Activated T-helper 1 cell treated with anti-CD3 and anti-CD28 coated beads, Interleukin-12 subunit alpha, Interleukin-12 subunit beta, Interleukin-2, Interleukin-4 antibody, amounts not matched to agents 30 ng/mL and 10 ng/mL and 1 ng/mL, durations not matched to agents 14 hours and 24 hours and 36 hours (primary cell): Measurements from ENCODE around the gene DGKG. TPM values are rescaled to one million over a fixed set of nuclear protein-coding genes. Genes with fewer than 3 reads are reported as not detected.

Source experiments
- DNase-seq: peaks from one replicate; pipeline ENCODE4 v3.0.0; 2021; ENCODE audit warnings: low spot score
- H3K27ac Mint-ChIP-seq: one replicate; pipeline ENCODE4 v1.8.0; 2021; ENCODE audit warnings: mild to moderate bottlenecking, mixed read lengths
- H3K27me3 Mint-ChIP-seq: one replicate; pipeline ENCODE4 v1.8.0; 2022; ENCODE audit warnings: mild to moderate bottlenecking, moderate library complexity, mixed read lengths; ENCODE audit not compliant: insufficient read depth
- H3K36me3 Mint-ChIP-seq: one replicate; pipeline ENCODE4 v1.8.0; 2021; ENCODE audit warnings: low read depth, mixed read lengths
- H3K4me1 Mint-ChIP-seq: one replicate; pipeline ENCODE4 v1.8.0; 2021; ENCODE audit warnings: low read depth, mixed read lengths
- H3K4me3 Mint-ChIP-seq: one replicate; pipeline ENCODE4 v1.8.0; 2021; ENCODE audit warnings: mild to moderate bottlenecking, moderate library complexity, mixed read lengths
- H3K9me3 Mint-ChIP-seq: one replicate; pipeline ENCODE4 v1.8.0; 2021; ENCODE audit warnings: mixed read lengths
- intact Hi-C: fragments of 100-400 bp; cut with micrococcal nuclease; formaldehyde crosslinking; loops from one replicate; pipeline ENCODE4 v1.15.1; 2024
- total RNA-seq: library from RNA; stranded (reverse); gene quantifications from 2 replicates; pipeline ENCODE4 v1.2.3, GENCODE V29; 2022

The DGKG gene
- total RNA-seq, 1 donor from 2014 or later, result 0.26 TPM

DNA sequence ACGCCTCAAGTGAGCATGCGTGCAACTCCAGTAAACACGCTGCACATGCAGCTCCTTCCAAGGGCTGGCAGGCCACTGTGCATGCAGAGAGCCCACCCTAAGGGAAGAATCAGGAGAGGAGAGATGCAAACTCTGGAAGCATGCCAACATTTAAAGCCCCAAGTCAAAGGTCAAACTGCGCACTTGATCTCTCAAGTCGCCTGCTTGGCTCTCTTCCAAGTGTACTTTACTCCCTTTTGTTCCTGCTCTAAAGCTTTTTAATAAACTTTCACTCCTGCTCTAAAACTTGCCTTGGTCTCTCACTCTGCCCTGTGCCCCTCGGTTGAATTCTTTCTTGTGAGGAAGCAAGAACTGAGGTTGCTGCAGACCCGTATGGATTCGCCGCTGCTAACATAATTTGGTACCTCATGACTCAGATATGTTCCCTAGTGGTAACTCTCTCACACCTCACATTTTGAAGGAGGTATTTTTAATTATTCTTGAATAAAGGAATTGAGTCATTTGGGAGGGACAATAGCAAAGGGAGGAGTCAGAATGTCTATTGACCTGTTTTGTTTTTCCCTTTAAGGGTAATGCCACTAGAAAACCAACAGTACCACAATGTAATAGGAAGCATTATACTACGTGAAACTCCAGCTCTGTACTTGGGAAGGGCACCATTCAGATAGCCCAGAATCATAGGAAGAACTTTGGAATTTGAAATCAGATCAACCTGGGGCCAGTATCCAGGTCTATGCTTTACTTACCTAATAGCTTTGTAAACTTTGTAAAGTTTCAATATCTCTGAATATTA, 19.6 kb upstream of the DGKG start:
- H3K27ac Mint-ChIP-seq, result no peak overlapping the region
- peaks cover 10% of the 10 kb centered on the region for H3K9me3 Mint-ChIP-seq
- peaks cover 20% of the 10 kb centered on the region for H3K4me1 Mint-ChIP-seq
- intact Hi-C loops, result no loop called here
- H3K36me3 Mint-ChIP-seq, result no peaks in the 10 kb centered on the region
- no peak overlapping the region for H3K4me3 Mint-ChIP-seq
- peaks cover 8% of the 10 kb centered on the region for H3K27me3 Mint-ChIP-seq
- no peak for DNase-seq

- Mint-ChIP-seq H3K4me1 (peaks cover 20% of the 10 kb centered on the region), H3K27me3 (peaks cover 8% of the 10 kb centered on the region), H3K4me3 (no peak overlapping the region), H3K9me3 (peaks cover 10% of the 10 kb centered on the region), H3K27ac (no peak overlapping the region), H3K36me3 (no peaks in the 10 kb centered on the region)
- intact Hi-C loops, result loop anchor here (1.0 kb wide), 1 partner anchor 154 kb away; no protein-coding TSS in a partner anchor
- DNase-seq, result no peak
Measured at GRCh38 chr3:186380622-186381380, 18.8 kb upstream of the DGKG start.

GRCh38 chr3:186375443-186375842, 13.4 kb upstream of the DGKG start:
- intact Hi-C loops, result no loop called here
- H3K36me3 Mint-ChIP-seq, result no peaks in the 10 kb centered on the region
- no peak overlapping the region for H3K4me3 Mint-ChIP-seq
- peaks cover 10% of the 10 kb centered on the region for H3K9me3 Mint-ChIP-seq
- no peak for DNase-seq
- peaks cover 2% of the 10 kb centered on the region for H3K4me1 Mint-ChIP-seq
- no peak overlapping the region for H3K27ac Mint-ChIP-seq
- peaks cover 9% of the 10 kb centered on the region for H3K27me3 Mint-ChIP-seq

GRCh38 chr3:186374376-186374775, 12.3 kb upstream of the DGKG start:
- no peaks in the 10 kb centered on the region for H3K4me1 Mint-ChIP-seq
- H3K27ac Mint-ChIP-seq, result no peak overlapping the region
- H3K36me3 Mint-ChIP-seq, result no peaks in the 10 kb centered on the region
- H3K4me3 Mint-ChIP-seq, result no peak overlapping the region
- H3K27me3 Mint-ChIP-seq, result peaks cover 11% of the 10 kb centered on the region
- no peak for DNase-seq
- intact Hi-C loops, result no loop called here
- peaks cover 10% of the 10 kb centered on the region for H3K9me3 Mint-ChIP-seq

DNA sequence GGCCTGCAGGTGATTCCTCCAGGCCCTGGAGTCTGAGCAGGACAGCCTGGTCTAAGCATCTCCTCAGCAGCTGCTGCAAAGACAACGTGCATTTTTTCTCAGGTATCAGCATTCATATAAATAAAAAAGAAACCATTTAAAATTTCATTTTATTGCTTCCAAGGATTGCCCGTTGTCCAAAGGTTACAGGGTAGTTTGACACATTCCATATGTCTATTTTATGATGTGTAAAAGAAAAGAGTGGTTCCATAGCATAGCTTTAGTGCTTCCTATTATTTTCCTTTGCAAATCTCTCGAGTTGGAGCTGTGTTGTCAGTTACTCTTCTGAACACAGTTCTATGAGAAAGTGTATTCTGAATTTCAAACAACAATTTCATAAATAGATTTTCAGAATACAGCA, 7.2 kb upstream of the DGKG start:
- DNase-seq, result no peak
- intact Hi-C loops, result loop anchor here (5.0 kb wide), 1 partner anchor 168 kb away; no protein-coding TSS in a partner anchor
- Mint-ChIP-seq H3K4me3 (no peak overlapping the region), H3K27ac (no peak overlapping the region), H3K27me3 (peaks cover 18% of the 10 kb centered on the region), H3K9me3 (no peaks in the 10 kb centered on the region), H3K36me3 (no peaks in the 10 kb centered on the region), H3K4me1 (no peaks in the 10 kb centered on the region)

DNA sequence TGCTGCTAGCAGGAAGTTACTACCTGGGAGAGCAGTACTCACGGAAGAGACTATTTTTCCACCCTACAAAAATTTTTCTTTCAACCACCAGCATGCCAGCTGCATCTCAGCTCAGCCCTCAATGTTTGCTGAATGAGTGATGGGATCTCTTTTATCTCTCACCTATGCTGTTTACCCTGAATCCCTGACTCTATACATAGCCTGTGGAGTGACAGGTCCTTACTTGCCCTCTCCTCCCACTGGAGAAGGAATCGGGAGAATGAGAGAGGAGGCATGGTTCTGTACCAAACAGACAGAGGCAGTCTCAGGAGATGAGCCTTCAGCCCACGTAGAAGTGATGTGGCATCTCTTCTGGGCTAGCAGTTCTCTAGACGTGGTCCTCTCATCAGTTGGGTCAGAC, 6.7 kb upstream of the DGKG start:
- Mint-ChIP-seq H3K27ac (no peak overlapping the region), H3K36me3 (no peaks in the 10 kb centered on the region), H3K9me3 (no peaks in the 10 kb centered on the region), H3K27me3 (peaks cover 20% of the 10 kb centered on the region), H3K4me1 (no peaks in the 10 kb centered on the region), H3K4me3 (no peak overlapping the region)
- intact Hi-C loops, result loop anchor here (5.0 kb wide), 1 partner anchor 169 kb away; no protein-coding TSS in a partner anchor
- DNase-seq, result no peak

- no peak overlapping the region for H3K27ac Mint-ChIP-seq
- no peak overlapping the region for H3K4me3 Mint-ChIP-seq
- DNase-seq, result no peak
- H3K36me3 Mint-ChIP-seq, result no peaks in the 10 kb centered on the region
- no peaks in the 10 kb centered on the region for H3K4me1 Mint-ChIP-seq
- H3K9me3 Mint-ChIP-seq, result no peaks in the 10 kb centered on the region
- intact Hi-C loops, result loop anchor here (5.0 kb wide), 1 partner anchor 169 kb away; no protein-coding TSS in a partner anchor
- peaks cover 25% of the 10 kb centered on the region for H3K27me3 Mint-ChIP-seq
Measured at GRCh38 chr3:186368176-186368575, 6.1 kb upstream of the DGKG start.

DNA sequence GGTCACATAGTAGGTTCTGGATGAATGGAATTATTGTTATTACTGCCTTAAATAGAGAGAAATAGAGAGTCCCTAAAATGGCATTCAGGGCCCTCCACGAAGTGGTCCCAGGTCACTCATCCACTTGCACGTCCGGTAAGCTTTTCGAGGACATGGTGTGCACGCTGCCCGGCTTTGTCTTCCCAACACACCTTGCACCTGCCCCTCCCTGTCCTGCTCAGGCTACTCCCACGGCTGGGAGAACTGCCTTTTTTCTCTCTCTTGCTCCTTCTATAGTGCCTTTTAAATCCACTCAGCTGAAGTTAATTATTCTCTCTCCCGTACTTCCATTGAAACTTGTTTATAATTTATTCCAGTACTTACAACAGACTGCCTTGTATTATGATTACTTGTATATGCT, 5.6 kb upstream of the DGKG start:
- no peak for DNase-seq
- Mint-ChIP-seq H3K27me3 (peaks cover 29% of the 10 kb centered on the region), H3K4me1 (no peaks in the 10 kb centered on the region), H3K9me3 (no peaks in the 10 kb centered on the region), H3K27ac (no peak overlapping the region), H3K36me3 (no peaks in the 10 kb centered on the region), H3K4me3 (no peak overlapping the region)
- intact Hi-C loops, result loop anchor here (5.0 kb wide), 1 partner anchor 170 kb away; no protein-coding TSS in a partner anchor

- peaks cover 34% of the 10 kb centered on the region for H3K27me3 Mint-ChIP-seq
- no peak overlapping the region for H3K27ac Mint-ChIP-seq
- H3K4me3 Mint-ChIP-seq, result no peak overlapping the region
- intact Hi-C loops, result loop anchor here (5.0 kb wide), 1 partner anchor 171 kb away; no protein-coding TSS in a partner anchor
- H3K9me3 Mint-ChIP-seq, result no peaks in the 10 kb centered on the region
- H3K36me3 Mint-ChIP-seq, result no peaks in the 10 kb centered on the region
- no peak for DNase-seq
- H3K4me1 Mint-ChIP-seq, result no peaks in the 10 kb centered on the region
Measured at GRCh38 chr3:186366206-186366605, 4.2 kb upstream of the DGKG start.

GRCh38 chr3:186365202-186365974, 3.4 kb upstream of the DGKG start:
- H3K4me1 Mint-ChIP-seq, result no peaks in the 10 kb centered on the region
- peaks cover 40% of the 10 kb centered on the region for H3K27me3 Mint-ChIP-seq
- H3K4me3 Mint-ChIP-seq, result no peak overlapping the region
- no peaks in the 10 kb centered on the region for H3K36me3 Mint-ChIP-seq
- no peaks in the 10 kb centered on the region for H3K9me3 Mint-ChIP-seq
- intact Hi-C loops, result loop anchor here (5.0 kb wide), 1 partner anchor 172 kb away; no protein-coding TSS in a partner anchor
- no peak for DNase-seq
- no peak overlapping the region for H3K27ac Mint-ChIP-seq

GRCh38 chr3:186362988-186363387, 954 bp upstream of the DGKG start:
- no peak for DNase-seq
- Mint-ChIP-seq H3K27me3 (peaks cover 46% of the 10 kb centered on the region), H3K36me3 (no peaks in the 10 kb centered on the region), H3K4me1 (no peaks in the 10 kb centered on the region), H3K9me3 (no peaks in the 10 kb centered on the region), H3K27ac (no peak overlapping the region), H3K4me3 (no peak overlapping the region)
- intact Hi-C loops, result loop anchor here (5.0 kb wide), 1 partner anchor 256 kb away; the partner anchor contains the start of gene ETV5

DNA sequence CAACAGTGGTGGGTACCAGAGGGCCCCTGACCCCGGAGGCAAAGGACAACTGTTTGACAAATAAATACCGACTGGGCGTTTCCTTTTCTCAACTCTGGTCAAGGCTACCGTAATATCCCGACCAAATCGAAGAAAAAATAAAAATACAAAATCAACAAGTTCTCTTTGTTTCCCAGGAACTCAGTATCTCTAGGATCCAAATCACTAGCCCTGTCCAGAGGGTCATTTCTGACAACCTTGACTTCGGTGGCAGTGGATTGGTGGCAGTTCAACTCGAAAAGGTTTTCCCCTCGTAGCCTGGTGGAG, 456 bp upstream of the DGKG start:
- H3K27ac Mint-ChIP-seq, result no peak overlapping the region
- no peaks in the 10 kb centered on the region for H3K9me3 Mint-ChIP-seq
- peaks cover 44% of the 10 kb centered on the region for H3K27me3 Mint-ChIP-seq
- intact Hi-C loops, result loop anchor here (5.0 kb wide), 1 partner anchor 255 kb away; the partner anchor contains the start of gene ETV5
- peak overlapping the region; percentile 32 for H3K4me3 Mint-ChIP-seq
- H3K4me1 Mint-ChIP-seq, result no peaks in the 10 kb centered on the region
- no peak for DNase-seq
- H3K36me3 Mint-ChIP-seq, result no peaks in the 10 kb centered on the region
